Activated CD4-positive, alpha-beta T cell treated with anti-CD3 and anti-CD28 coated beads, Interleukin-2, amount 50 U/mL, for 1 hour (primary cell): ENCODE measurements around the gene ACTG1.
A peak's percentile ranks its signal among the peaks of the same experiment; 100 is the strongest.

ENCODE experiments used
- DNase-seq: peaks from one replicate; pipeline ENCODE4 v3.0.0-alpha.2; 2020

Gene ACTG1

GRCh38 chr17:81512562-81513371, at the start of gene ACTG1:
Gene ACTG1 (minus strand): TSS chr17:81512799. CDS start chr17:81512354, 445 bp downstream.
- peak; percentile 89 for DNase-seq

GRCh38 chr17:81561494-81561885, 48.9 kb upstream of the ACTG1 start:
- no peak for DNase-seq

GRCh38 chr17:81558941-81559806, 46.6 kb upstream of the ACTG1 start:
- no peak for DNase-seq

- no peak for DNase-seq
Observed at GRCh38 chr17:81558115-81558468, 45.5 kb upstream of the ACTG1 start.

- DNase-seq = no peak
Observed at GRCh38 chr17:81557276-81558114, 44.9 kb upstream of the ACTG1 start.

GRCh38 chr17:81556863-81557262, 44.3 kb upstream of the ACTG1 start:
- no peak for DNase-seq

GRCh38 chr17:81556175-81556691, 43.6 kb upstream of the ACTG1 start:
- DNase-seq = no peak

- DNase-seq = no peak
Observed at GRCh38 chr17:81553616-81554181, 41.1 kb upstream of the ACTG1 start.

- peak; percentile 76 for DNase-seq
Observed at GRCh38 chr17:81553018-81553615, 40.5 kb upstream of the ACTG1 start.

- DNase-seq = peak; percentile 76
Observed at GRCh38 chr17:81552244-81553017, 39.8 kb upstream of the ACTG1 start, which contains the start of gene FAAP100. Gene FAAP100 (minus strand): TSS chr17:81552353. CDS start chr17:81552330, 23 bp downstream.

GRCh38 chr17:81551458-81552243, 39.1 kb upstream of the ACTG1 start:
- DNase-seq = no peak

GRCh38 chr17:81550830-81551457, 38.3 kb upstream of the ACTG1 start:
- DNase-seq = no peak

- DNase-seq = no peak
Observed at GRCh38 chr17:81550285-81550684, 37.7 kb upstream of the ACTG1 start.

- no peak for DNase-seq
Observed at GRCh38 chr17:81549826-81550225, 37.2 kb upstream of the ACTG1 start.

GRCh38 chr17:81549031-81549557, 36.5 kb upstream of the ACTG1 start:
- DNase-seq = no peak

GRCh38 chr17:81547614-81547982, 35.0 kb upstream of the ACTG1 start:
- no peak for DNase-seq

GRCh38 chr17:81546906-81547613, 34.5 kb upstream of the ACTG1 start:
- no peak for DNase-seq

GRCh38 chr17:81545160-81545949, 32.8 kb upstream of the ACTG1 start:
- no peak for DNase-seq
